ENCODE results near the gene GALNT1.

Gene GALNT1

DNA sequence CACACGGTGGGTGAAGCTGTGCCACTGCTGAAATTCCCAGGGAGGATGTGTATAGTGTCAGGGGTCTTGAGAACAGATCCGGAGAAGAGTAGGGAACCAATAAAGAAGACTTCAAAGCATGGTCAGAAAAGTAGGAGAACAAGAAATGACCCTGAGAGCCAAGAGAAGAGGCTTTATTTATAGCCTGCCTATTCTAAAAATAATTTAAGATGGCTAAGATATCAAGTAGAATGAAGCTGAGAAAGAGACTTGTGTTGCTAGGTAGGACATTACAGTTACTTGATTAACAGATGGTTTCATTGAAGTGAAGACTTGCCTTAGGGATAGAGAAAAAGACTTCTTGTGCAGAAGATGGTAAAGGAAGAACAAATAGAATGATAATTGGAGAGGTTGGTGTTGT lies 43.7 kb downstream of the GALNT1 start:
- Histone ChIP-seq H3K79me2 (ENCODE audit: control insufficient read depth, low read length) (peaks cover 57% of the 10 kb centered on the region), H4K20me1 (ENCODE audit: control insufficient read depth, insufficient read depth, low read depth, low read length) (no peaks in the 10 kb centered on the region), H3K4me2 (ENCODE audit: low read length) (no peak overlapping the region), H3K4me3 (ENCODE audit: low read length) (no peak overlapping the region), H3K36me3 (ENCODE audit: control insufficient read depth, low read length) (peaks cover 8% of the 10 kb centered on the region), H3K9me2 (replicated peaks; ENCODE audit: control insufficient read depth, low read length) (no peaks in the 10 kb centered on the region), H3F3A (ENCODE audit: control insufficient read depth, insufficient read depth) (0 out of 2 replicates have a peak, but pooled peaks cover 3% of the 10 kb centered on the region), H3K4me1 (ENCODE audit: control insufficient read depth, low read length) (peaks cover 22% of the 10 kb centered on the region), H3K27me3 (ENCODE audit: control insufficient read depth, low read length) (no peaks in the 10 kb centered on the region), H3K9me3 (ENCODE audit: control insufficient read depth, insufficient read depth, low read length) (peaks cover 8% of the 10 kb centered on the region), H3K27ac (ENCODE audit: low read depth, low read length) (no peak overlapping the region)
- TF ChIP-seq, protein P1, sequence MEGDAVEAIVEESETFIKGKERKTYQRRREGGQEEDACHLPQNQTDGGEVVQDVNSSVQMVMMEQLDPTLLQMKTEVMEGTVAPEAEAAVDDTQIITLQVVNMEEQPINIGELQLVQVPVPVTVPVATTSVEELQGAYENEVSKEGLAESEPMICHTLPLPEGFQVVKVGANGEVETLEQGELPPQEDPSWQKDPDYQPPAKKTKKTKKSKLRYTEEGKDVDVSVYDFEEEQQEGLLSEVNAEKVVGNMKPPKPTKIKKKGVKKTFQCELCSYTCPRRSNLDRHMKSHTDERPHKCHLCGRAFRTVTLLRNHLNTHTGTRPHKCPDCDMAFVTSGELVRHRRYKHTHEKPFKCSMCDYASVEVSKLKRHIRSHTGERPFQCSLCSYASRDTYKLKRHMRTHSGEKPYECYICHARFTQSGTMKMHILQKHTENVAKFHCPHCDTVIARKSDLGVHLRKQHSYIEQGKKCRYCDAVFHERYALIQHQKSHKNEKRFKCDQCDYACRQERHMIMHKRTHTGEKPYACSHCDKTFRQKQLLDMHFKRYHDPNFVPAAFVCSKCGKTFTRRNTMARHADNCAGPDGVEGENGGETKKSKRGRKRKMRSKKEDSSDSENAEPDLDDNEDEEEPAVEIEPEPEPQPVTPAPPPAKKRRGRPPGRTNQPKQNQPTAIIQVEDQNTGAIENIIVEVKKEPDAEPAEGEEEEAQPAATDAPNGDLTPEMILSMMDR (IDR thresholded peaks at IDR 0.05; ENCODE audit: low read depth, low read length, poor library complexity, severe bottlenecking) = no peak
- no peak for TF ChIP-seq EZH2phosphoT487 (IDR thresholded peaks at IDR 0.05; ENCODE audit: borderline replicate concordance, low read length)

DNA sequence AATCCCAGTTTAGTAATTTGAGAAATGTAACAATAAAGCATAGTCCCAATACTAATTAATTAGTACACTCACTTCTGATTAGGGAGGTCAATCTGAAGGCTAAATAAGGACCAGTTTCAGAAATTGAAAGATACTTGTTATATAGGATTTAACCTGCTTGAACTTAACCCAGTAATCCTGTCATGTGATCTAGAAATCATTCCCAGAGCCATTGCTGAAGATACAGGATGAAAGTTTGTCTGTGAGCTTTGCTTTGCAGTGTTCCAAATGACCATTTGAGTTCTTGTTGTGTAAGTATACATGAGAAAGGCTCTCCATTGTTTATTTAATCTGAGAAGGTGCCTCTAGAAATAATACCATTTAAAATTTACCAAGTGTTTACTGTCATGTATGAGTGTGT lies 52.2 kb downstream of the GALNT1 start:
- Histone ChIP-seq H3K4me2 (ENCODE audit: low read length) (no peak overlapping the region), H3F3A (ENCODE audit: control insufficient read depth, insufficient read depth) (no peaks in the 10 kb centered on the region), H3K9me2 (replicated peaks; ENCODE audit: control insufficient read depth, low read length) (no peaks in the 10 kb centered on the region), H3K9me3 (ENCODE audit: control insufficient read depth, insufficient read depth, low read length) (no peaks in the 10 kb centered on the region; the same call in 1 of the 2 replicates), H3K79me2 (ENCODE audit: control insufficient read depth, low read length) (no peaks in the 10 kb centered on the region), H3K4me3 (ENCODE audit: low read length) (no peak overlapping the region), H4K20me1 (ENCODE audit: control insufficient read depth, insufficient read depth, low read depth, low read length) (no peaks in the 10 kb centered on the region), H3K4me1 (ENCODE audit: control insufficient read depth, low read length) (no peaks in the 10 kb centered on the region), H3K36me3 (ENCODE audit: control insufficient read depth, low read length) (no peaks in the 10 kb centered on the region), H3K27me3 (ENCODE audit: control insufficient read depth, low read length) (no peaks in the 10 kb centered on the region), H3K27ac (ENCODE audit: low read depth, low read length) (no peak overlapping the region)
- TF ChIP-seq, protein P1 (IDR thresholded peaks at IDR 0.05; ENCODE audit: low read depth, low read length, poor library complexity, severe bottlenecking) = no peak
- TF ChIP-seq EZH2phosphoT487 (IDR thresholded peaks at IDR 0.05; ENCODE audit: borderline replicate concordance, low read length) = no peak

DNA sequence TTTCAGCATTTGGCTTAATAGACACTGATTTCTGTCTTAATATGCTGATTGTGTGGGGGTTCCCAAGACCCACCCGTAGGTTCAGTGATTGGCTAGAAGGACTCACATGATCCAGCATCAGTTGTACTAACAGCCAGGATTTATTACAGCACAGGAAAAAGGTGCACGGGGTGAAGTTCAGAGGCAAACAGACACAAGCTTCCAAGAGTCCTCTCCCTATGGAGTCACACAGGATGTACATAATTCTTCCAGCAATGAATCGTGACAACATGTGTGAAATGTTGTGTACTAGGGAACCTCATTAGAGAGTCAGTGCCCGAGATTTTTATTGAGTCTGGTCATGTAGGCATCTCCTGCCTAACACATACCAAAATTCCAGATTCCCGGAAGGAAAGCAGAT lies 52.8 kb downstream of the GALNT1 start:
- Histone ChIP-seq H3K27me3 (ENCODE audit: control insufficient read depth, low read length) (no peaks in the 10 kb centered on the region), H4K20me1 (ENCODE audit: control insufficient read depth, insufficient read depth, low read depth, low read length) (no peaks in the 10 kb centered on the region), H3K79me2 (ENCODE audit: control insufficient read depth, low read length) (no peaks in the 10 kb centered on the region), H3K27ac (ENCODE audit: low read depth, low read length) (no peak overlapping the region), H3K4me2 (ENCODE audit: low read length) (no peak overlapping the region), H3K4me3 (ENCODE audit: low read length) (no peak overlapping the region), H3K36me3 (ENCODE audit: control insufficient read depth, low read length) (no peaks in the 10 kb centered on the region), H3F3A (ENCODE audit: control insufficient read depth, insufficient read depth) (no peaks in the 10 kb centered on the region), H3K9me2 (replicated peaks; ENCODE audit: control insufficient read depth, low read length) (no peaks in the 10 kb centered on the region), H3K4me1 (ENCODE audit: control insufficient read depth, low read length) (no peaks in the 10 kb centered on the region), H3K9me3 (ENCODE audit: control insufficient read depth, insufficient read depth, low read length) (no peaks in the 10 kb centered on the region; the same call in 1 of the 2 replicates)
- no peak for TF ChIP-seq EZH2phosphoT487 (IDR thresholded peaks at IDR 0.05; ENCODE audit: borderline replicate concordance, low read length)
- TF ChIP-seq, protein P1 (IDR thresholded peaks at IDR 0.05; ENCODE audit: low read depth, low read length, poor library complexity, severe bottlenecking) = no peak
